GM20431 (cell line): ENCODE data around the gene BACE2.
"Not testable (repeated sequence)": the region's sequence is repeated elsewhere in the genome, so short reads cannot be mapped to it uniquely, and the experiment has no call there.

Experiments
- in situ Hi-C: fragments of 300-500 bp; cut with MseI, MboI; formaldehyde crosslinking; loops from one replicate; pipeline ENCODE4 v1.15.0; 2020; ENCODE audit warnings: low sequenced_read_pairs; ENCODE audit not compliant: unreplicated experiment

BACE2 gene

GRCh38 chr21:41307219-41307618 is 139.3 kb downstream of the BACE2 start:
- in situ Hi-C loops = no loop called here

GRCh38 chr21:41313285-41314164 is 145.6 kb downstream of the BACE2 start:
- in situ Hi-C loops = not testable (repeated sequence)

- in situ Hi-C loops = no loop called here
Measured at GRCh38 chr21:41315726-41316125, 147.8 kb downstream of the BACE2 start.

GRCh38 chr21:41316200-41317062 is 148.5 kb downstream of the BACE2 start, which contains the start of gene FAM3B:
TSS of gene FAM3B (plus strand) at chr21:41316801. CDS start at chr21:41316880, 79 bp downstream.
- in situ Hi-C loops = no loop called here

GRCh38 chr21:41317063-41317392 is 149.1 kb downstream of the BACE2 start:
- in situ Hi-C loops = no loop called here

GRCh38 chr21:41317458-41317857 is 149.5 kb downstream of the BACE2 start:
- in situ Hi-C loops = no loop called here

GRCh38 chr21:41318218-41318617 is 150.3 kb downstream of the BACE2 start:
- in situ Hi-C loops = no loop called here

DNA sequence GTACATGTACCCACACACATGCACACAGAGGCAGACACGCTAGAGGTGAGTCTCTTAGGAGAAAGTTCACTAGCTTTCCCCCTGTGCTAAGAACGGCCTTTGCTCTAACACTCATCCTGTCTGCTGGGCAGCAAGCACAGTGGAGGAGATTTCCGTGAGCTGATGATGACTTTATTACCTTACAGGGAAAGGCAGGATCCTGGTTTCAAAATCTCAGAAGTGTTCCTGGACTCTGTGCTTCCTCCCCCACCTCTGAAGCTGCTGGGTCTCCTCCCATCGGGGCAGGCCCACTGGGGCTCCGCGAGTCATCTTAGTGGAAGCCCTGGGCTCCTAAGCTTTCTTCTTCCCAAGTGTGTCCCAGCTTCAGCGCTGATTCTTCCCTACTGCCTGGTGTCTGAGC is 151.3 kb downstream of the BACE2 start:
- in situ Hi-C loops = no loop called here

DNA sequence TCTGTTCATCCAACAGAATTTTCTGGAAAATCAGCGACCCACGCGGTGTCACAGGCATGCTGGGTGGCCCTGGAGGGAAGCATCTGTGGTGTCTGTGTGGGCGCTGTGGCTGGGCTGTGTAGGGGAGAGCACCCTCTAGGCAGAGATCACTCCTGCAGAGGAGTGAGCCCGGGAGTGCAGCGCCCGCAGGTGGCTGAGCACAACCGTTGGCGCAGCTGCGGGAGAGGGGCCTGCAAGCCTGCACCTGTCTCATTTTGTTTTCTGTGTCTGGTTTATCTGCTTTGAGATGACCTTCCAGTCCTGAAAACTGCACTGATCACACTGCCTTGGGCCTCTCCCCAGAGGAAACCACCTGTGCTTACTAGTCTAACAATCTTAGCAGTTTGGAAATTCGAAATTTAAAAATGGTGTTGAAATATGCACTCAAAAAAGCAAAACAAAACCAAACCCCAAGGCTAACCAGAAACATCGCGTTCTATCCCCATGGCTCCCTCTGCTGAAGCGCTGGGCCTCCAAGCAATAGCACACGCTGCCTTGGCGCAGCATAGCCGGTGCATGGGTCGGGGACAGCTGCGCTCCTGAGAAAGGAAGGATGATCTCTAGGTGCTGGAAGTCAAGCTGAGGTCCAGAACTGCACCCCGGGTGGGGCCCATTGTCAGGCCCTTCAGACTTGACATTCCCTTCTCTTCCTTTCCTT is 153.4 kb downstream of the BACE2 start:
- in situ Hi-C loops = no loop called here

DNA sequence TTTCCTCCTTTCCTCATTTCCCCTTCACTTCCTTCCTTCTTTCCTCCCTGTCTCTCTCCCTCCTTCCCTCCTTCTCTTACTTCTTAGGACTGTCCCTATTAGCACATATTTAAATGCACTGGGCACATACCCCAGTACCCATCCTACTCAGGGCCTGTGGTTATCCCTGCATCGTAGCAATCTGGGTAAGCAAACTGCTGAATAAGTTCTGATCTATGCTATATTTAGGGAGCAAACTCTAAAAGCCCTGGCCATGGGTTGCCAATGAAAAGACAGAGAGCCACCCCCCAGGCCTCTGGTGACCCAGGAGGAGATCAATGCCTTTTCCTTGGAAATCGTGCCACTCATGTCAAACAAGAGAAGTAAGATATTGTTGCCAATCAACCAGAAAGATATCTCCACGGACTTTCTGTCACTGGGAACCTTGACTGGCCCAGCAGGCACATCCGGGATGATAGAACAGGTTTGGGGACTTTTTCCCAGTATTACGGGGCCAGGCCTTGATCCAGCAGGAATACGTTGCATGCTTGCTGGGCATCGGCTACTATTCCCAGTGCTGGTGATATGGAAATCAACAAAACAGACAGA is 154.0 kb downstream of the BACE2 start:
- in situ Hi-C loops = no loop called here

DNA sequence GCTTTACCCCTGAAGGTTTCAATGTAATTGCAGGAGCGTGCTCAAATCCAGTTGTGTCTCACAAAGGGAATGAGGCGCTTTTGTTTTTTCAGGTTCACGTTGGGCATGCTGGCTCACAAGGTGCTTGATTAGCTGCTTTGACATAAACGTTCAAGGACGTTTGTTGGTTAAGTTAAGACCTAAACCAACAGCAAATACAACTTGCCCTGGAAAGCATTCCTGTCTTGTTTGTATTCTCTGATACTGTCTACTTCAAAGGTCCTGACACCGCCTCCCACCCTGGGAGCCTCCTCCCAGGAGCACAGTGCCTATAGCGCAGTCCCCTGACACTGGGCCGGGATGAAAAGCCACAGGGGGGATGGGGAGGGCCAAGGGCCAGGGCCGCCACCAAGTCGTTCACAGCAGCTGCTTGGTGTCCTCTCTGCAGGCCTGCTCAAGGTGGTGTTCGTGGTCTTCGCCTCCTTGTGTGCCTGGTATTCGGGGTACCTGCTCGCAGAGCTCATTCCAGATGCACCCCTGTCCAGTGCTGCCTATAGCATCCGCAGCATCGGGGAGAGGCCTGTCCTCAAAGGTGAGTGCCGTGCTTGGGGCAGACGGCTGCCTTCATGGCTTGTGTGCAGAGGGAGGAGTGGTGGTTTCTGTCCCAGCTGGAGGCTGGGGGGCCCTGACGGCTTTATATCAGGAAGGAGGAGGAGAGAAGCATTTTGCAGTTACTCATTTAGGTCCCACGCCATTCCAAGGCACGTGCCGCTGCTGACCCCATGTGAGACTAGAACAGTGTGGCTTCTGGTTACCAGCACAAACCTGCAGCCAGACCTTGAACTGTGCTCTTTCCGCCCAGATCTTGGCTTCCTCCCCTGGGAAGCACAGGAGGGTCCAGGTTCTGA is 154.8 kb downstream of the BACE2 start:
- in situ Hi-C loops = no loop called here

DNA sequence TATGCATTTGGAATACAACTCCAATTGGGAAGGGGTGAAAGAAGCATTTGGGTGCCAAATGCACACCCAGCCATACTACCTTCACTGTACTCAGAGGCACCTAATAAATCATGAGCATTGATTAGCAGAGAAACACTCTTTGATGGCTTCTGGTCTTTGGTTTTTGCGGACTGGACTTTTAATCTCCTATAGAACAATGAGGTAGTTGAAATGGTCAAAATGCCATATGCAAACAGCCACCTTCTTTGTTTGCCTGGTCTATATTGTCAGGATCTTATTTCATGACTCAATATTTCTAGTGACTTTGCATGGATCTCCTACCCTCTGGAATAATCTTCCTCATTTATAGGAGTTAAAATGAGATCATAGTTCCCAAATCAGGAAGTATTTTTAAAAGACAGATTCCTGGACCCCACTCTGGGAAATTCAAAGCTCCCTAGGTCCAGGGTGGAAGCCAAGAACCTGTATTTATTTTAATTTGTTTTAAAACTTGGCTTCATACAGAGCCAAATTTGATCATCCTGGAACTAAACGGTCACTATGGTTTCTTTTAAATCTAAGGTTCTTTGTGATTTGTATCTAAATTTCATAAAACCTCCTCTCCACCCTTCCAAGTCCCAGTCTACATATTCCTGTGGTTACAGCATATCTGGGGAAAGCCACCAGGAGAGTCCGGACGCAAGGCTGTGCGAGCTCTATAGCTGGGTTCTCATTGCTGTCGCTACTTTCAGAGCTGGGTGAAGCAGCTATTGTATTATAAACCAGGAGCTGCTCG is 157.4 kb downstream of the BACE2 start:
- in situ Hi-C loops = no loop called here

DNA sequence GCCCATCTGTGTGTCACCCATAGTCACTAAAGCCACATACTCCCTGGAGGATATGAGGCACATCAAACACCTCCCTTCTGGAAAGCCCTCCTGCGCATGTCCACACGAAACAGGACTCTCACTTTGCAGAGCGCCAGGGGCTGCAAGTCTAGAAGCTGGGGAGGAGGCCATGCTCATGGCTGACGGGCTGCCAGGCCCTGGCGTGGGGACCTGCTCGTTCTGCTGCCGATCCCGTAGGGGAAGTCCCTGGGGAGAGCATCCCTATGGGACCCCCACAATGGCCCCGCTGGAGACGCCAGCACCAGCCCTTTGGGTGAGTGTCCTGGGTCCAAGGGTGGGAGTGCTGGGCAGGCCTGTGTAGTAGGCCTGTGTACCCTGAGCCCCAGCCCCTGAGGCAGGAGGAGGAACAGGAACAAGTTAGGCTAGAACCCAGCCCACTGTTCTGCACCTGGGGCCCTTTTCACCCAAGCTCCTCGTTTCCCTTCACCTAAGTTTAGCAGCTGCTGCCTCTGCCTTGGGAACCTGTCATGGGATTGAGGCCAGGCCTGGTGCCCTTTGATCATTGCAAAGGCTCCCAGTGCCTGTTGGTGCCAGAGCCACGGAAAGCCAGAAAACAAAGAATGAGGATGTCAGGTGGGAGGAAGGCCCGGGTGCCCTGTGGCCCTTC is 158.6 kb downstream of the BACE2 start:
- in situ Hi-C loops = no loop called here

- in situ Hi-C loops = no loop called here
Measured at GRCh38 chr21:41327753-41328152, 159.8 kb downstream of the BACE2 start.

DNA sequence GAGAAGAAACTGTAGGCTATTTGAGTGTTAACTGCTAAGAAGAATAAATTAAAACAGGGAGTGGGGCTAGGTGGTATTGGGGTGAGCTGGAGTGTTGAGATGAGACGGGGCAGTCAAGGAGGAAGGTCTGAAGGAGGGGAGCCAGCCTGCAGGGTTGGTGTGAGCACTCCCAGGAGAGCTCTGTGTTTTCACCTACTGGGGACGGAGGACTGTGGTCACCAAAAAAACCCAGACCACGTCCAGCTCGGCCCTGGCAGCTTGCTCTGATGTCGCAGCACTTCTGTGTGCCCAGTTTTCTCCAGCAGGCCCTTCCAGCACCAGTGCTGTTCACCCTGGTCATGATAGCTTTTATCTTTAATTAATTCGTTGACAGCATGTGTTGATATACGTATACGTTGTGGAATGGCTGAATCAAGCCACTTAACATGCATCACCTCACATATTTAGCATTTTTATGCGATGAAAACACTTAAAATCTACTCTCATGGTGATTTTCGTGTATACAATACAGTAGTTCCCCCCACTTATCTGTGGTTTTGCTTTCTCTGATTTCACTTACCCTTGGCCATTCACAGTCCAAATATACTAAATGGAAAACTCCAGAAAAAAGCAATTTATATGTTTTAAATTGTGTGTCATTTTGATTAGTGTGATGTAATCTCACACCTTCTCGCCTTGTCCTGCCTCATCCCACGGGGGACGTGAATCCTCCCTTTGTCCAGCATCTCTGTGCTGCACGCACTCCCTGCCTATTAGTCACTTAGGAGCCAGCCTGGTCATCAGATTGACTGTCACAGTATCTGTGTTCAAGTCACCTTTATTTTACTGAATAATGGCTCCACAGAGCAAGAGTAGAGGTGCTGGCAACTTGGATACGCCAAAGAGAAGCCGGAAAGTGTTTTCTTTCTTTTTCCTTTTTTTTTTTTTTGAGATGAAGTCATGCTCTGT is 161.0 kb downstream of the BACE2 start:
- in situ Hi-C loops = no loop called here
